ENCODE measurements around the gene ASB2.

ASB2 gene

DNA sequence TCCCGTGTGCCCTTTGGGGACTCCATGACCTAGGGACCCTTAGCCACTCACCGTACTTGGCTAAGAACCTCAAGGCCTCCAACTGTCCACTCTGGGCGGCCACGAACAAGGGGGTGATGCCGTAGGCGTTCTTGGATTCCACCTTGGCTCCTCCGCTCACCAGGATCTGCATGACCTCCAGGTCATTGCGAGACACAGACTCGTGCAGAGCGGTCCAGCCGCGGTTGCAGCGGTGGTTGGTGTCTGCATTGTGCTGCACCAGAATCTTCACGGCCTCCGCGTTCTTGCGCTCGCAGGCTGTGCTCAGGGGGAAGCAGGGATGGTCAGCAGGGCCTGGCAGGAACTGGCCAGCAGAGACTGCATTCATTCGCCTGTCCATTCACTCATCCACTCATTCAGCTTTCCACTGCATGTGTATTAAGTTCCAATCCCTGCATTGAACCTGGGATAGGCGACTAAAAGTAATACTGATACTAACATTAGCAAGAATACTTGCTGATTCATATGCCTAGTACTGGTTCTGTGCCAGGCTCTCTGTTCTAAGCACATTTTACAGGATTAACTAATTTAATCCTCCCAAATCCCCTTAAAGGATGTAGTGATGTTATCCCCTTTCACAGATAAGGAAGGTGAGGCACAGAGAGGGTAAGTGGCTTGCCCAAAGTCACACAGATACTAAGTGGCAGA is 25.3 kb downstream of the ASB2 start:
- DNase-seq (ENCODE audit: low spot score), result no peak

DNA sequence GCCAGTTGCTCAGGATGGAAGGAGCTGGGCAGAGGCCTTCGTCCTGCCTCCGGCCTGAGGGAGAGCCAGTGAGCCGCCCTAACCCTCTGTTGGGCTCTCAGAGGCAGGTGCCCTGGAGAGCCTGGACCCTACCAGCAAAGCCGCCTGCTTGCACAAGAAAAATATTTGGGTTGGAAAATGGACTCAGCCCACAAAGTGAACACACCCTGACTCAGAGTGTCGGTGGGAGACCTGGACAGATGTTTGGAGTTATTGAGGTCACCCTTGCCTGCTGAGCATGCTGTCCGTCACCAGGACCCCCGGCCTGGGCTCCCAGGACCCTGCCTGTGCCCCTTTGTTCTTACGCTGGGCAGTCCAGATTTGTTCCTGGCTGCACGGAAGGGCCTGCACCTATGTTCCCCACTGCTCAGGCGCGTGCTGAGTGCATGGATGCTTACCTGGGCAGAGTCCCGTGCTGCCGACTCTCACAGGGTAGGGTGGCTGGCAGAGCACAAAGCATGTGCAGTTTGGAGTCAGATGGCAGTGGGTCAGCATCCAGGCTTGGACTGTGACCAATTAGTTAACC is 26.8 kb downstream of the ASB2 start:
- DNase-seq (ENCODE audit: low spot score), result no peak

DNA sequence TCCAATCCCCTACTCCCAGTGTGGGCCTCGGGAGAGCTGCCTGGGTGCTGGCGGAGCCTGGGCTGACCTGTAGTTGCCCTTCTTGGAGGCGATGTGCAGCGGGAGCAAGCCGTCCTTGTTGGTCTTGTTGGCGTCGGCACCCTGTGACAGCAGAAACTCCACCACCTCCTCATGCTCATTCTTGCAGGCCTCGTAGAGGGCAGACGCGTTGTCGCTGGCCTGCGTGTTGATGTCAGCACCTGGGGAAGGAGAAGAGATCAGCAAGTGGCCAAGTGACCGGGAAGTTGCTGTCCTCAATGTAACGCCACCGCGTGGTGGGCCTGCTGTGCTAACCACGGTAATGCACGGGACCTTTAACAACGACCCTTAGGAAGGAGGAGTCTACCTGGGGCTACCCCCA is 29.1 kb downstream of the ASB2 start:
- no peak for DNase-seq (ENCODE audit: low spot score)

DNA sequence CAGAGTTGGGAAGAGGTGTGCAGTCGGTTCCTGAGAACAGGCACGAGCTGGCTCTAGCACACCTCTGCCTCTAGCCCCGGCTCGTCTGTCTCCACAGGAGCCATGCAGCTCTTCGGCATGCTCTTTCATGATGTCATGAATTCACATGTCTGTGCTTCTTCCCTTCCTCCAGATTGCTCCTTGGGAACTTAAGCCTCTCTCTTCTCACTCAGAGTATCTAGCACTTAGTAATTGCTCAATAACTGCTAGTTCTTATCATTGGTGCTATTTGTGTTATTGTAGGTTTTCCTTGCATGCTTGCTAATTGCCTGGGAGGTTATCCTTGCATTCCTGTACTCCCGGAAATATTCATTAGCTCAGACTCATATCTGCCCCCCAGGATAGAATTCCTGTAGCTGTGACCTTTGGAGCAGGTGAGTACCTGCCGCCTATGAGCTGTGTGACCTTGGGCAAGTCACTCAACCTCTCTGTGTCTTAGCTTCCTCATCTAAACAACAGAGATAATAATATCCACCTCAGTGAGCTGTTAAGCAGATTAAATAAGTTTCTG is 29.8 kb downstream of the ASB2 start:
- peak; percentile 26 for DNase-seq (ENCODE audit: low spot score)

DNA sequence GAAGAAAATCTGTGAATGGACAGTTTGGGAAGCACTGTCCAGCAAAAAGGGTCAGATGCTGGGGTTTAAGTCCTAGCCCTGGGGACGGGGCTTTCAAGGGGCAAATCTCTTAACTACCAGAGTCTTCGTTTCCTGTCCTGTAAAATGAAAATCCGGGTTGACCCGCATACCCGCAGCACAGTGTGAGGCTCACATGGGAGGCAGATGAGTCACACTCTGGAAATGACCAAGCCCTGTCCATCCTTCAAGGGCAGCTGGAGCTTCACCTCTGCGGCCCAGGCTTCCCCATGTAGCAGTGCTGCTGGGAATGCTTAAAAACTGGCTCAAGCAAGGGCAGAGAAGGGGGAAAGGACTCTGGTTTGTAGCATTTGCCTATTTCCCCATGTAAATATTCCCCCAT is 30.3 kb downstream of the ASB2 start:
- DNase-seq (ENCODE audit: low spot score), result peak; percentile 51

DNA sequence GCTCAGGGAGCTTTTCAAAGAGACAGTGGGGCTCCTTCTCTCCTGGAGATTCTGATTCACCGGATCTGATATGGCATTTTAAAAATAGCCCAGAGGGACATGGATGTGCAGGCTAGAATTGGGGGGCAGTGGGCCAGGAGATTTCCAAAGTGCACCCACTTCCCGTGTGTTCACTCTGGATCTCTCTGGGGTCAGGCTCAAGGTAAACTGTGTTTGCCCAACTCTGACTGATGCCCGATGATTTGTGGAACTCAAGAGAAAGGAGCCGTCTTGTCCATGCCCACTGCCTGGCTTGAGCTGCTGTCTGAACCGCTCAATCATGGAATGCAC is 31.3 kb downstream of the ASB2 start:
- no peak for DNase-seq (ENCODE audit: low spot score)

DNA sequence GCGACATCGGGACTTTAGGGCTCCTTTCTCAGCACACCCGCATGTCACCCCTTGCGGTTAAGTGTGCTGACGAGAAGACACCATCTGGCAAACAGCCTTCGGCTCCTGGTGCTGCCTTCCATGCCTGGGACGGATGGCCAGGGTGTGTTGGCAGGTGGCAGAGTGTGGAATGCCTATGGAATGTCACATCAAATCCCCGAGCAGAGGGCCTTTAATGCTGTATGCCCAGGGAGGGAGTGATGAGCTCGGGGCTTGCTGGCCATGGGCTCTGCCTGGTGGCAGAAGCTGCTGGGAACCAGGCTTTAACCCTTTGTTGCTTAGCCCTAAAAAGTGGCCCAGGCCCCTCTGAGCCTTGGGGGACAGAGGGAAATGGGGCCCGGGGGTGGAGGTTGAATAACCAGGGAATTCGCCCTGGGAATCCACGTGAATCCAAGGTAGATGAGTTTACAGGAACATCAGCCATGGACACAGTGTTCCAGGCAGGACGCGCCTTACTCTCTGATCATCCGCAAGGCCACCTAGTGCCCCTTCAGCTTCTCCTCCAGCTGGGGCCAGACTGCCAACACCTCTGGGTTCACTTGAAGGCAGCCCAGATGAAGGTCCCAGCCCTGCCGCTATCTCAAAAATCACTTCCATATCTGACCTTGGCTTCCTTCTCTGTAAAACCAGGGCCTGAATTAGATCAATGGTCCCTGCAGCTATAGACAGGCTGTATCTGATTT is 31.9 kb downstream of the ASB2 start:
- no peak for DNase-seq (ENCODE audit: low spot score)

DNA sequence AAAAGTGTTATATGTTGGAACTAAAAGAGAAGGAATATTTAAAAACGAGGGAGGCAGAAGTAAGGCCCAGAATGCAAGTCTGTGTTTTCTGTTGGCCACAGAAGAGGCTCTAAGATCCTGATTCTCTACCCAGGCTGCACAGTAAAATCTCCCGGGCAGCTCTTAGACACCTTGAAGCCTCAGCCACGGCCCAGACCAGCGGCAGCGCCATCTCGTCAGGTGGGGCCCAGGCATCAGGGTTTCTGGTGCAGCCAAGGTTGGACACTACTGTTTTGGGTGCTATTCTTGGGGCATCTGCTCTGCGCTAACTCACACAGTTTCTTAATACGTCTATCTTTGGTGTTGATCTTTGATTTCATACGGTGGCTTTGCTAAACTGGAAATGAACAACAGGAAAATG is 32.4 kb downstream of the ASB2 start:
- DNase-seq (ENCODE audit: low spot score), result no peak

DNA sequence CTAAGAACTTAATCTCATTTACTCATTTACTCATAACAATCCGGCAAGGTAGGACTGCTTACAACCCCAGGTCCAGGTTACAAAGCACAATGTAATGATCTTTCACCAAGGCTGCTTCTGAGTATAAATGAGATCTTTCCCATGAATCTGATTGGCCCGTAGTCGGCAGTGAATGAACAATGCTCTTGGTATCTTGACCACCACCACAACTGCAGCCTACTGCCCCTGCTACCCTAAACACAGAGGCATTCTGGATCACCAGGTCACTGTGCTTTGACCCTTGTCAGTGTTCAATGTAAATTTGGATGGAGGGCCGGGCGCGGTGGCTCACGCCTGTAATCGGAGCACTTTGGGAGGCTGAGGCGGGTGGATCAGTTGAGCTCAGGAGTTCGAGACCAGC is 33.3 kb downstream of the ASB2 start:
- peak; percentile 73 for DNase-seq (ENCODE audit: low spot score)

DNA sequence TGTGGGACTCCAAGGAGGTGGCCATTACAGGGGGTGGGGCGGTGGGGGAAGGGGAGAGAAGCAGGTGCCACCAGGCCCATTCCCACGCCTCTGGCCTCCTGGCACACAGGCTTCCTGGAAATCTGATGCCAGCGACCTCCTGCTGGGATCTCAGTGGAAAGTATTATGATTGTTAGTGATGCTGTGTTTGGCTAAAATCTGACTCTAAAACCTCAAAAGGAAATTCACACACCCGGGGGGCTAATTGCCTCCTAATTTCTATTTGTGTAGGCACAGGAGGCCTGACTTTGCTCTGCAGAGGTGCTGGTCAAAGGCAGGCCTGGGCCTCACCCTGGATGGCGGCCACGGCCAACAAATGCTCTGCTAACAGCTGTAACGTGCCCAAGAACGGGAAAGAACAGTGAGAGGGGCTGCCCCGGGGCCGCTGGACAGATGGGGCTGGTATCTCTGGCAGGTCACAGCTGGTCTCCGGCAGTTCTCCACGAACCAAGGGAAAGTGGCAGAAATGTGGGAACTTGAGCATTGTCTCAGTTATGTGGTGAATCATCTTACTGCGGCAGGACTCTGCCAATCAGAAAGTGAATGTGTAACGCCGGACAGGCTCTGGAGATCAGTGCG is 35.0 kb downstream of the ASB2 start:
- peak; percentile 85 for DNase-seq (ENCODE audit: low spot score)

DNA sequence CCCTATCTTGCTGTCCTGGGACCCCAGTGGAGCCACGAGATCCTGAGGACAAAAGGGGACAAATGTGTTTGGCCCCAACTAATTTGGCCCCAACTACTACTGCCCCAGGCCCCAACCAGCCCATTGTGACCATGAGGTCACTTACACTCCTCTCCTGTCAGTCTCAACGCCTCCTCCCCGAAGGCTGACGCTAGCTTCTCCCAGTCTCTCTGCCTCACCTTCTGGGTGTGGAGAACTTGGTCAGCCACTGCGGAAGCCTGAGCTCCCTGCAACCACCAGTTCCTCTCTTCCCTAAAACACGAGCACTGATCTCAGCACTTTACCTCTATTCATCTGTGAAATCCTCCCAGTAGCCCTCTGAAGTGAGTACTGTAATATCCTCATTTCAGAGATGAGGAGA is 35.9 kb downstream of the ASB2 start:
- DNase-seq (ENCODE audit: low spot score), result no peak

DNA sequence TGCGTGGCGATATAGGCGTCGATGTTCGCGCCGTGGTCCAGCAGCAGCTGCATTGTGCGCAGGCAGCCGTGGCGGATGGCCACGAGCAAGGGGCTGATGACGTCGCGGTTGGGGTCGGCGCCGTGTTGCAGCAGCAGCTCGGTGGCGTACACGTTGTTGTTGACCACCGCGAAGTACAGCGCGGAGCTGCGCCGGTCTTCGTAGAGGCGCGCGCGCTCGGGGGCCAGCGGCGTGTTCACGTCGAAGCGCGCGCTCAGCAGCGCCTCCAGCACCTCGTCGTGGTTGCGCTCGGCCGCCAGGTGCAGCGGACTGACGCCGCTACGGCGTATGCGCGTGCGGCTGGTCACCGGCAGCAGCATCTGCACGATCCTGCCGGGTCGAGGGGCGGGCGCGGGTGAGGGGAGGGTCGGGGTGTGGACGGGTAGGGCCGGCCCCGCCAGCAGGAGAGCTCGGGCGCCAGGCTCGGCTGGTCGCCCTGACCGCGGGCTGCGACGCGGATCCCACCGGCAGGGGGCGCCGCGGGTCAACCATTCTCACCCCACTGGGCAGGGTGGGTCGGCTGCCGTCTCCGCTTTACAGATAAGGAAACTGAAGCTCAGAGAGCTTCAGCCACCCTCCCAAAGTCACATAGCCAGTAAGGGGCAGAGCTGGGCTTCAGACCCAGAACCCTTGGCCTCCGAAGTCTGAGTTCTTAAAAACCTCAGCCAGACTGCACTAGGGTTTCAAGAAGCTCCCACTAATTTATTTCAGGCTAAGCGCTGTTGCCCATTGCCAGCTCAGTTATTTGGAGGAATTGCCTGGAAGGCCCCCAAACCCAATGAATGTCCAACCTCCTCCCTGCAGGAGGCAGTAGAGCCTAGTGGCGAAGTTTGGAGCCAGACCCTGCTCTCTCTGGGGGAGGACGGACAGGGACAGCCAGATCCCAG is 36.8 kb downstream of the ASB2 start:
- peak; percentile 79 for DNase-seq (ENCODE audit: low spot score)

DNA sequence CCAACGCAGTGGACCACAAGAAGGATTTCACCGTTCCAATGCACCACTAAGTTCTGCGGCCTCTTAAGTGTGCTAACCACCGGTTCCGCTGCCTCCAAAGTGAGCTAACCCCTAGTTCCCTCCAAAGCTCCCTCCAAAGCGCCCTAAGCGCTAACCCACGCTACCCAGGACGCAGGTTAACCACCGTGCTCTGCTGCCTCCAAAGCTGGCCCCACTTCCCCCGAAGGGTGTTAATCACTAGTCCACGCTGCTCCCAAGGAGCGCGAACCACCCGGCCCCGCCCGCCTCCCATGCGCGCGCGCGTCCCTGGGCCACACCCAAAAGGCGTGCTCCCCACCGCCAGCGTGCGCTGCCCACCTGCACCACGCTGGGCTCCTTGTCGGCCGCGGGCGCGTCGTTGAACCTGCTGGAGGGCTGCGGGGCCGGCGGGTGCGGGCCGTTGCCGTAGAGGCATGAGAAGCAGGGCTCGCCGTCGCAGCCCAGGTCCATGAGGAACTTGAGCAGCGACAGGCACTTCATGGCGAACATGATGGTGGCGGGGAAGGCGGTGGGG is 37.5 kb downstream of the ASB2 start:
- DNase-seq (ENCODE audit: low spot score), result no peak

DNA sequence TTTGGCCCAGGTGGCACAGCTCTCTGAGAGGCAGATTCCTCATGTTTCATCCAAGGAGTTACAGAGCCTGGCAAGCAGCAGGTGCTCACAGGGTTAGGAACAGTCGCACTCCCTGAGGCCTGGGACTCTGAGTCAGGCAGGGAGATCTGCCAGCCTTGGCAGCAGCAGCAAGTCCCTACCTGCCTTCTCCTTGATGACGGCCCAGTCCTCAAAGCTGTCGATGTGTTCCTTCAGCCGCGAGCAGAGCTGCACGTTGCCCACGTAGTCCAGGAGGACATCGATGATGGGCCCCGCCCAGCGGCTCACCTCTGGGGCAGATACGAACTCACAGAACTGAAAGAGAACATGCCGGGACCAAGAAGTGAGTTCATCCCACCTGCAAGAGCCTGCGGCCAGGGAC is 38.9 kb downstream of the ASB2 start:
- DNase-seq (ENCODE audit: low spot score), result peak; percentile 23

DNA sequence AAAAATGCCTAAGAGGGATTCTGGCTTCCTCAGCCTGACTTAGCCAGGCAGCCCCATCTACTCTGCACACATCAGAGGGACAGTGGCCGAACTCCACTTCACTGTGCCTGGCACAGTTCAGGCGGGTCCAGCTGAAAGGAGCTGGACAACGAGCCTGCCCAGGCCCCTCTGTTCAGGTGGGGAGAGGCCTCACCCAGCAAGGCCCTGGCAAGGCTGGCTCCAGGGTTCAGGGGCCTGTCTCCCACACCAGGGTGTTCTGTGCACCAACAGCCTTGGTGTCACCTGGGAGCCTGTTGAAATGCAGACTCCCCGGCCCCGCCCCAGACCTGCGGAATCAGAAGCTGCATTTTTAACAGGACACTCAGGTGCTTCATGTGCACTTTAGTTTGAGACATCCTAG is 39.4 kb downstream of the ASB2 start:
- DNase-seq (ENCODE audit: low spot score), result no peak

DNA sequence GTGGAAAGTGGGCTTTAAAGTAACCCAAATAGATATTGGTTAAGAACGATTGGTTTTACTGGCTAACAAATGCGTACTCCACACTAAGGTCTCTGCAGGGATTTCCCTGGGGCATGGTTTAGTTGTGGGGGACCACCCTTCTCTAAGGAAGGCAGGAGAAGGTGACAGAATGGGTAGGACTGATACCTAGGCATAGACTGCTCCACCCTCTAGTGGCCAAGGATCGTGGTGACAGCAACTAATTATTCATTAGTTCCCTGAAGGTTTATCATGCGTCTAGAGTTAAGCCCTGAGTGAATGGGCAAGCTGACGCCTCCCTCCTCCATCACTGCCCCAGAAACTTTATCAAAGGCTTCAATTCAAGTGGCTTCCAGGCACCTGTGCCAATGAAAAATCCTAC is 40.1 kb downstream of the ASB2 start:
- DNase-seq (ENCODE audit: low spot score), result peak; percentile 55

DNA sequence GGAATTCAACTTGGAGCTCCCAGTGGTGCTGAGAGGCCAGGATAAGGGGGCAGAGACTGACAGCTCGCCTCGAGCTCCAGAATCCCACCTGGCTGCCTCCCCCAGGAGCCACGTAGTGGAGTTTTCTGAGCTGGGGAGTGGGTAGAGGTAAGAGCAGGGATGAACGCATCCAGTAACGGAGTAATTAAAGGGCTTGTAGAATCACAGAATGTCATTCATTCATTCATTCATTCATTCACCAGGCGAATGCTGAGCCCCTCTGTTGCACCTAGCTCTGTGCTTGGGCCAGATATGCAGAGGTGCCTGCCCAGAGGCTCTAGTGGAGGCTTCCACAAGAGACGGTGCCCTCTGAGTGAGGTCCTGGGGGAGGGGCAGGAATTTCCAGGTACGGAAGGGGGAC is 41.2 kb downstream of the ASB2 start:
- no peak for DNase-seq (ENCODE audit: low spot score)

DNA sequence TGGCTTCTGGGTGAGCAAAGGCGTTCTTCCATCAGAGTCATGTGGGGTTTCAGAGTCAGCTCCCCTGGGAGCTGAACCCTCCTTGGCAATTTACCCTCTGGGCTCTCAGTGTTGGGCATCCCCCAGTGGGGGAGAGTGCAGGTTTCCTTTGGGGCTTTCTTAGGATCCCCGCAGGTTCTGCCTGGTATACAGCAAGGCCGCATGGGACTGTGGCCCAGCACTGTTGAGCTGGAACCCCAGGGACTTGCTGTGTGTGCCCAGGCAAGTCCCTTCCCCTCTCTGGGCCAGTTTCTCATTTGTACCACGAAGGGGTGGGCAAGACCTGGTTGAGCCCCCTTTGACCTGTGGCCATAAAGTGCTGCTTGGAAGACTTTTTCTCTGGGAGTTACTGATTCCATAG is 43.7 kb downstream of the ASB2 start:
- DNase-seq (ENCODE audit: low spot score), result no peak

DNA sequence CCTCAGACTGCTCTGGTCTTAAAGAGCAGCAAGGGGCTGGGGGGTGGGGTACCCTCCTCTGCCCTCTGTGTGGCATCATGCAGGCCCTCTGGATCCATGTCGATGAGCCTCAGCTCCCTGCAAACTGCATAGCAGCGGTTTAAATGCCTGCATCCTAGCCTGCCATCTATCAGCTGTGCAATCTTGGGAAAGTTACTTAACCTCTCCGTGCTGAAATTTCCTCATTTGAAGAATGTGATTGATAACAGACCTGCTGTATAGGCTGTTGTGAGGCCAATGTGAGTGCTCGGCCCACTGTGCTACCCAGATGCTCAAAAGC is 45.4 kb downstream of the ASB2 start:
- no peak for DNase-seq (ENCODE audit: low spot score)

DNA sequence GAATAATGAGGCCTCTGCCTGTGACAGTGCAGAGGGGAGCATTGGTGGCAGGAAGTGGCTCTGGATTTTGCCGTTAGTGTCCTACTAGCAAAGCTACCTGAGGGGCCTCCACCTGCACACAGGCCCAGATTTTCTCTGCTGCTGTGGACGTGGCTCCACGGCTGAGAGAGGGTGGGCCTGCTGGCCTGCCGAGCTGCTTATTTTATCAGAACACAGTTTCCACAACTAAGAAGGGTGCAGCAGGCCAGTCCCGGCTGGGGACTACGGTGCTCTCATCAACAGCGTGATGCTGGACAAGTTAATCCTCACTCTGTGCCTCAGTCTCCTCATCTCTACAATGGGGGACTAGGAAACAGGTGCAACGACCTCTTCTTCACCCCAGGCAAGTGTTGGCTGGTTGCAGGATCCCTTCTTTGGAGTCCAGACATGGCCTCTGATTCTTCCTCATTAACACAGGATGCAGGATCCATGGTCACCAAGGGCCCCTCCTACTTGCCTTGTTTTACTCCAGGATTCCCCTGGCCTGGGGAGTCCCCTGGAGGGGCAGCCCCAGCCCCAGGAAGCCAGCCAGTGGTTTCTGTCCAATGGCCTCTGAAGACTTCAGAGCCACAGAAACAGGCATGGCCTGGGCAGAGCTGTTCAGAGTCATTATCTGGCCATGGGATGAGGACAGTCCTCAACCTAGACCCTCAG is 45.9 kb downstream of the ASB2 start:
- DNase-seq (ENCODE audit: low spot score), result no peak

DNA sequence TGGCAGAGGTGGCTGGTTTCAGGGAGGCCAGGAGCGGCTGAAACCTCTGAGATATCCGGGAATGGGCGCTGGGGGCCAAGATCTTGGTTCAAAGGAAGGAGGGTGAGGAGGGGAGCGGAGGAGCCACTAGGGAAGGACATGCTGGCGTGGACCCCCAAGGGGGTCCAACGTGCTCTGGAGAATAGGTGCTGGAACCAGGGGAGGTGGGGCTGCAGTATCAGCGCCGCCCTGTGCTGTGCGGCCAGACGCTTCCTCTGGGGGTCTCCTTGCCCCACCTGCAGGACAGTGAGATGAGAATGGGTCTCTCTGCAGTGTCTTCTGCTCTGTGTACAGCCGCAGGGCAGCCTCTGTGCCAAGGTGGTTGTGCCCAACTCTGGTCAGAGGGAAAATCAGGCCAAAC is 46.7 kb downstream of the ASB2 start:
- no peak for DNase-seq (ENCODE audit: low spot score)
